ENCODE results near the gene DOK4.

DNA sequence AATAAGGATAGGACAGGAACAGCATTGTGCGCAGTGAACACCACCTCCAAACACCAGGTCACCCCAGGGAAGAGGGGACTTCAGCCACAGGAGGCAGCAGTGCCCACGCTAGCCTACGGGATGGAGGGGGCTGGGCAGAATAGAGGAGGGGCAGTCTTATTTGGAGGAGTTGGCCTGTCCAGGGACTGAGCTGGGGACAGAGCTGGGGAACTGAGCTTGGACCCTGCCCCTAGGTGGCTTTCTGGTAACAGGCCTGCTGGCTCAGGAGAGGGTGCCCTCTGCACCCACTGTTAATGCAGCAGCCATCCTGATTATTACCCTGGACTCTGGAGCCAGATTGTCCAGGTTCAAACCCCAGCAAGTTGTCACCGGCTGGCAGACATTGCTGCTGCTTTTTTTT, 40.7 kb upstream of the DOK4 start:
- TF ChIP-seq EP300 (IDR thresholded peaks at IDR 0.05) (no peak), POLR2A (IDR thresholded peaks at IDR 0.05) (no peak)
- TF ChIP-seq, protein P1, sequence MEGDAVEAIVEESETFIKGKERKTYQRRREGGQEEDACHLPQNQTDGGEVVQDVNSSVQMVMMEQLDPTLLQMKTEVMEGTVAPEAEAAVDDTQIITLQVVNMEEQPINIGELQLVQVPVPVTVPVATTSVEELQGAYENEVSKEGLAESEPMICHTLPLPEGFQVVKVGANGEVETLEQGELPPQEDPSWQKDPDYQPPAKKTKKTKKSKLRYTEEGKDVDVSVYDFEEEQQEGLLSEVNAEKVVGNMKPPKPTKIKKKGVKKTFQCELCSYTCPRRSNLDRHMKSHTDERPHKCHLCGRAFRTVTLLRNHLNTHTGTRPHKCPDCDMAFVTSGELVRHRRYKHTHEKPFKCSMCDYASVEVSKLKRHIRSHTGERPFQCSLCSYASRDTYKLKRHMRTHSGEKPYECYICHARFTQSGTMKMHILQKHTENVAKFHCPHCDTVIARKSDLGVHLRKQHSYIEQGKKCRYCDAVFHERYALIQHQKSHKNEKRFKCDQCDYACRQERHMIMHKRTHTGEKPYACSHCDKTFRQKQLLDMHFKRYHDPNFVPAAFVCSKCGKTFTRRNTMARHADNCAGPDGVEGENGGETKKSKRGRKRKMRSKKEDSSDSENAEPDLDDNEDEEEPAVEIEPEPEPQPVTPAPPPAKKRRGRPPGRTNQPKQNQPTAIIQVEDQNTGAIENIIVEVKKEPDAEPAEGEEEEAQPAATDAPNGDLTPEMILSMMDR (IDR thresholded peaks at IDR 0.05) = no peak
